Stimulated activated CD8-positive, alpha-beta memory T cell treated with anti-CD3 and anti-CD28 coated beads, Interleukin-12 subunit alpha, Interleukin-12 subunit beta, amount 100 ng/mL, for 1 hour (primary cell): ENCODE measurements around the gene DDT.
"Not testable (repeated sequence)": the region's sequence is repeated elsewhere in the genome, so short reads cannot be mapped to it uniquely, and the experiment has no call there.

ENCODE experiments used
- DNase-seq: peaks from one replicate; pipeline ENCODE4 v3.0.0-alpha.2; 2020; ENCODE audit warnings: low read depth

Gene DDT

GRCh38 chr22:23989583-23990244, 15.5 kb upstream of the DDT start:
- not testable (repeated sequence) for DNase-seq

- not testable (repeated sequence) for DNase-seq
These were observed 12.4 kb upstream of the DDT start for GRCh38 chr22:23986538-23987178.

- not testable (repeated sequence) for DNase-seq
These were observed 11.8 kb upstream of the DDT start for GRCh38 chr22:23986089-23986488.

GRCh38 chr22:23984430-23984829, 10.2 kb upstream of the DDT start:
- no peak for DNase-seq

GRCh38 chr22:23980567-23980966, 6.3 kb upstream of the DDT start:
- not testable (repeated sequence) for DNase-seq

- not testable (repeated sequence) for DNase-seq
These were observed 5.5 kb upstream of the DDT start, which contains the start of gene GSTT2 for GRCh38 chr22:23979557-23980240. Gene GSTT2 (plus strand): TSS chr22:23980134.

- not testable (repeated sequence) for DNase-seq
These were observed 3.1 kb upstream of the DDT start for GRCh38 chr22:23977304-23977703.

- DNase-seq = not testable (repeated sequence)
These were observed 653 bp upstream of the DDT start for GRCh38 chr22:23974836-23975352.

GRCh38 chr22:23971927-23972326, 2.3 kb downstream of the DDT start:
- DNase-seq = not testable (repeated sequence)

- DNase-seq = no peak
These were observed 3.3 kb downstream of the DDT start for GRCh38 chr22:23970816-23971486.

- no peak for DNase-seq
These were observed 4.0 kb downstream of the DDT start for GRCh38 chr22:23970201-23970641.

GRCh38 chr22:23969071-23969470, 5.2 kb downstream of the DDT start:
- no peak for DNase-seq

- DNase-seq = not testable (repeated sequence)
These were observed 7.7 kb downstream of the DDT start, which contains the start of gene DDTL for GRCh38 chr22:23966568-23966967. Gene DDTL (plus strand): TSS chr22:23966888. CDS start chr22:23966915, 27 bp downstream.

- DNase-seq = not testable (repeated sequence)
These were observed 8.1 kb downstream of the DDT start for GRCh38 chr22:23966094-23966493.

- DNase-seq = not testable (repeated sequence)
These were observed 13.0 kb downstream of the DDT start, which contains the start of gene GSTT2B for GRCh38 chr22:23961084-23961771. Gene GSTT2B (minus strand): TSS chr22:23961195. CDS start chr22:23961131, 64 bp downstream.

GRCh38 chr22:23956301-23956900, 17.8 kb downstream of the DDT start:
- DNase-seq = peak; percentile 74

GRCh38 chr22:23955886-23956285, 18.4 kb downstream of the DDT start:
- DNase-seq = not testable (repeated sequence)

GRCh38 chr22:23954991-23955305, 19.3 kb downstream of the DDT start:
- not testable (repeated sequence) for DNase-seq

GRCh38 chr22:23954193-23954990, 19.8 kb downstream of the DDT start:
- not testable (repeated sequence) for DNase-seq

- not testable (repeated sequence) for DNase-seq
These were observed 20.8 kb downstream of the DDT start for GRCh38 chr22:23953485-23953884.
